Mammary epithelial cell (primary cell): ENCODE data around the gene TM9SF4.

ENCODE experiments used
- EZH2 ChIP-seq: IDR thresholded peaks from 2 replicates; pipeline ENCODE4 v1.6.1; 2012; ENCODE audit warnings: low read length, inconsistent platforms, borderline replicate concordance
- TF ChIP-seq, protein P1 (sequence below), 2 donors: IDR thresholded peaks in 1 of 2; conservative IDR thresholded peaks in 1 of 2; 2 replicates each; pipeline ENCODE4 v1.5.1; 2011 to 2012; ENCODE audit warnings: inconsistent platforms in 2 of 2, low read length in 2 of 2, mild to moderate bottlenecking in 2 of 2, control low read depth in 1 of 2, low read depth in 1 of 2; ENCODE audit not compliant: insufficient read depth in 1 of 2; ENCODE audit errors: extremely low read depth in 1 of 2

DNA sequence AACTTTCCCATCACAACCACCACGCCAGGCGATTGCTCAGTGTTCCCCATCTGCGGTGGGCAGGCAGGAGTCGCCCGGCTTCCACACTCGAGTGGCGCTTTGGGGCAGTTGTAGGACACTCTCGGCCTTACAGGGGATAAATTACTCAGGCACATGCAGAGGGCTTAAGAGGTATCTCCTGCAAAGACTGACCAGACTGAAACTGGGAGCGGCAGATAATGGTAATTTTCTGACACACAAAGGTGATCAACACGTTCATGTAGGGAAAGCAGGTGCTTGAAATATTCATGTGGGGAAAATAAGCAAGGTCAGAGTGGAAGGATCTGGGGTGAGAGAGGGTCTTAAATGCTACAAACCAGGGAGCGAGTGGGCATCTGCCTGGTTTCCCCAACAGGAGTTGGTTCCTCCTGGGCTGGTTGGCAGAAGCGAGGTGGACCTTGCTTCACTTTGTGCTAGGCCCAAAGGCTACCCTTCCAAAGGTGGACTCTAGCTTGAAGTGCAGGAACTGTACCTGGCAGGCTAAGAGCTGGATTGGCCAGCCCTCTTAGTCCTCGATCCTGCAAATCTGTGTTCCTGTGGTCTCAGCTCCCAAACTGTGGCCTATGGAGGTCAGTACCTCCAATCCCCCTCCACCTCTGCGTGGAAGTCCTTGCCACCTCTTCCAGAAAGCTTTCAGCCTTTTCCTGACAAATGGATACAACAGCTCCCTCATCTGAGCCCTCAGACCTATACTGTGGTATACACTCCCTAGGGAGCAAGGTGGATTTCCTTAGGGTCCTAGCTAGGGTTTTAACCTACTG lies 81.3 kb downstream of the TM9SF4 start:
- no peak for TF ChIP-seq EZH2
- TF ChIP-seq, protein P1, sequence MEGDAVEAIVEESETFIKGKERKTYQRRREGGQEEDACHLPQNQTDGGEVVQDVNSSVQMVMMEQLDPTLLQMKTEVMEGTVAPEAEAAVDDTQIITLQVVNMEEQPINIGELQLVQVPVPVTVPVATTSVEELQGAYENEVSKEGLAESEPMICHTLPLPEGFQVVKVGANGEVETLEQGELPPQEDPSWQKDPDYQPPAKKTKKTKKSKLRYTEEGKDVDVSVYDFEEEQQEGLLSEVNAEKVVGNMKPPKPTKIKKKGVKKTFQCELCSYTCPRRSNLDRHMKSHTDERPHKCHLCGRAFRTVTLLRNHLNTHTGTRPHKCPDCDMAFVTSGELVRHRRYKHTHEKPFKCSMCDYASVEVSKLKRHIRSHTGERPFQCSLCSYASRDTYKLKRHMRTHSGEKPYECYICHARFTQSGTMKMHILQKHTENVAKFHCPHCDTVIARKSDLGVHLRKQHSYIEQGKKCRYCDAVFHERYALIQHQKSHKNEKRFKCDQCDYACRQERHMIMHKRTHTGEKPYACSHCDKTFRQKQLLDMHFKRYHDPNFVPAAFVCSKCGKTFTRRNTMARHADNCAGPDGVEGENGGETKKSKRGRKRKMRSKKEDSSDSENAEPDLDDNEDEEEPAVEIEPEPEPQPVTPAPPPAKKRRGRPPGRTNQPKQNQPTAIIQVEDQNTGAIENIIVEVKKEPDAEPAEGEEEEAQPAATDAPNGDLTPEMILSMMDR (conservative IDR thresholded peaks at IDR 0.05 in 1 of 2, IDR thresholded peaks at IDR 0.05 in 1 of 2; ENCODE audit: extremely low read depth in 1 of 2, insufficient read depth in 1 of 2, low read depth in 1 of 2, low read length in 2 of 2), result no peak
